Esophagus squamous epithelium (tissue), 5 donors: ENCODE measurements around the gene XIRP2. TPM values are rescaled to one million over a fixed set of nuclear protein-coding genes. Genes with fewer than 3 reads are reported as not detected.

Experiments used
- DNase-seq: peaks from one replicate; lab custom pipeline; 2025; lab: John Stamatoyannopoulos, UW
- H3K27ac ChIP-seq, 4 donors: fragments of 200-600 bp; sonication (generic); one replicate each; pipeline ENCODE4 v1.5.1; 2016 to 2019; ENCODE audit warnings: mild to moderate bottlenecking in 1 of 4
- H3K27me3 ChIP-seq, 4 donors: fragments of 200-600 bp; sonication (generic); 1 replicate in 3 of 4; 2 replicates in 1 of 4; pipeline versions ENCODE4 v1.5.1 to v1.6.0; 2017 to 2021; ENCODE audit warnings: antibody characterized with exemption in 1 of 4
- H3K36me3 ChIP-seq, 3 donors: fragments of 200-600 bp; sonication (generic); one replicate each; pipeline ENCODE4 v1.5.1; 2016 to 2019
- H3K4me1 ChIP-seq, 3 donors: fragments of 200-600 bp; sonication (generic); one replicate each; pipeline ENCODE4 v1.5.1; 2017 to 2019
- H3K4me3 ChIP-seq, 4 donors: fragments of 200-600 bp; sonication (generic); 1 replicate in 3 of 4; 2 replicates in 1 of 4; pipeline ENCODE4 v1.5.1; 2016 to 2019; ENCODE audit warnings: mild to moderate bottlenecking in 2 of 4, moderate library complexity in 1 of 4
- H3K9me3 ChIP-seq, 3 donors: fragments of 200-600 bp; sonication (generic); one replicate each; pipeline ENCODE4 v1.5.1; 2016 to 2019
- POLR2A ChIP-seq, 4 donors: fragments of 450-650 bp; IDR thresholded peaks; one replicate each; pipeline ENCODE4 v1.6.1; 2017; ENCODE audit warnings: antibody characterized with exemption in 4 of 4, mild to moderate bottlenecking in 4 of 4, moderate library complexity in 3 of 4
- WGBS, 2 donors: methylation state at CpG; one replicate each; pipeline ENCODE4 v1.1.5; 2018; 5-methylcytosine and 5-hydroxymethylcytosine counted together
- intact Hi-C: fragments of 100-400 bp; cut with DNase I; formaldehyde crosslinking; loops from one replicate; pipeline ENCODE4 v1.15.0; 2022
- total RNA-seq, 4 donors: library from RNA; depleted of rRNA; stranded (reverse); fragments of >200 nt; gene quantifications; one replicate each; pipeline ENCODE4 v1.1.0, GENCODE V29; 2016
- TF ChIP-seq, protein P1 (sequence below), 6 experiments: fragments of 450-650 bp in 4 of 6; fragments of 200-600 bp in 2 of 6; sonication (generic) in 2 of 6; IDR thresholded peaks; one replicate each; pipeline ENCODE4 v1.5.1; 2016 to 2019; ENCODE audit warnings: antibody characterized with exemption in 6 of 6, mild to moderate bottlenecking in 4 of 6, moderate library complexity in 4 of 6
- donor health status: DM: yes; HTN: yes; CAD: no.

XIRP2 gene
- total RNA-seq, 4 donors from 2014 or later = 0.03 TPM; not detected in 3

DNA sequence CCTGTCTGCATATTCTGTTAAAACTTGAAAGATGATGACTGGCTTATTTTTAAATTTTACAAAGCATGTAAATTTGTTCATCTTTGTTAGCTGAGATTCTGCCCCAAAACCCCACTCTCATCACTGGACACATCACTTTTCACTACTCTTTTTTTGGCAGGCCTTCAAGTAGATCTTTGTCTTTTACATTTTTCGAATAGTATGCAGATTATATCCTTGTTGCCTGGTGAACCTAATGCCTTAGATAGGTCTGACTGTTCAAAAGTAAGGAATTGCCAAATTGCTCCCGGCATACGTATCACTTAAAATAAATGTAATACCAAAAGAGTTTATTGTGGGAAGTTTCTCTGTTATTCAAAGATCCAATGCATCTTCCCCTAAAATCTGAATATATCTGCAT is 303.3 kb downstream of the XIRP2 start:
- H3K4me3 ChIP-seq = no peak overlapping the region
- TF ChIP-seq, protein P1, sequence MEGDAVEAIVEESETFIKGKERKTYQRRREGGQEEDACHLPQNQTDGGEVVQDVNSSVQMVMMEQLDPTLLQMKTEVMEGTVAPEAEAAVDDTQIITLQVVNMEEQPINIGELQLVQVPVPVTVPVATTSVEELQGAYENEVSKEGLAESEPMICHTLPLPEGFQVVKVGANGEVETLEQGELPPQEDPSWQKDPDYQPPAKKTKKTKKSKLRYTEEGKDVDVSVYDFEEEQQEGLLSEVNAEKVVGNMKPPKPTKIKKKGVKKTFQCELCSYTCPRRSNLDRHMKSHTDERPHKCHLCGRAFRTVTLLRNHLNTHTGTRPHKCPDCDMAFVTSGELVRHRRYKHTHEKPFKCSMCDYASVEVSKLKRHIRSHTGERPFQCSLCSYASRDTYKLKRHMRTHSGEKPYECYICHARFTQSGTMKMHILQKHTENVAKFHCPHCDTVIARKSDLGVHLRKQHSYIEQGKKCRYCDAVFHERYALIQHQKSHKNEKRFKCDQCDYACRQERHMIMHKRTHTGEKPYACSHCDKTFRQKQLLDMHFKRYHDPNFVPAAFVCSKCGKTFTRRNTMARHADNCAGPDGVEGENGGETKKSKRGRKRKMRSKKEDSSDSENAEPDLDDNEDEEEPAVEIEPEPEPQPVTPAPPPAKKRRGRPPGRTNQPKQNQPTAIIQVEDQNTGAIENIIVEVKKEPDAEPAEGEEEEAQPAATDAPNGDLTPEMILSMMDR (IDR thresholded peaks at IDR 0.05) = no peak
- no peak for TF ChIP-seq POLR2A (IDR thresholded peaks at IDR 0.05)
- no peaks in the 10 kb centered on the region for H3K9me3 ChIP-seq
- H3K27ac ChIP-seq = no peak overlapping the region
- 84 to 85% methylated on average over 3 of the region's 3 CpGs for WGBS, 2 donors
- H3K36me3 ChIP-seq = no peaks in the 10 kb centered on the region
- intact Hi-C loops = no loop called here
- no peak for DNase-seq
- peaks cover 0 to 15% (median 0%) of the 10 kb centered on the region in 3 donors for H3K4me1 ChIP-seq
- H3K27me3 ChIP-seq = no peaks in the 10 kb centered on the region

DNA sequence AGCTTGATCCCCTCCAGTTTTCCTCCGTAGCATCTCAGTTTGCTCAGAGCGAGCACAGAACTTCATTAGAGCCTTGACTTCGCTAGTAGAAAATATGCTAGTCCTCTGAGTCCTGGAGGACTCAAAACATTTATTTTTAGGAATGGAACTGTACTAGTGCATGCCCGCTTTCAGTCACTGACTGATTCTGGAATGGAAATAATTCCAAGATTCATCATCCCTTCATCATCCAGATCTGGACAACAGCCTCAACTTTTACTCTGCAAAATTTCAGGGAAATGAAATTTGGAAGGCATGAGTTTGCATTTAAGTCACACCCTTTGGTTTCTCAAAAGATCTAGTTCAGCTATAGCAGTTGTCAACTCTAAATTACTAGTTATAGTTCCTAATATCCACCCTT is 304.6 kb downstream of the XIRP2 start:
- Histone ChIP-seq H3K9me3 (no peaks in the 10 kb centered on the region), H3K4me3 (no peak overlapping the region), H3K27me3 (no peaks in the 10 kb centered on the region), H3K36me3 (no peaks in the 10 kb centered on the region), H3K27ac (no peak overlapping the region), H3K4me1 (peaks cover 0 to 17% (median 0%) of the 10 kb centered on the region in 3 donors)
- no peak for TF ChIP-seq POLR2A (IDR thresholded peaks at IDR 0.05)
- TF ChIP-seq, protein P1 (IDR thresholded peaks at IDR 0.05) = no peak
- DNase-seq = no peak
- intact Hi-C loops = no loop called here
- 40 to 69% methylated on average over 4 of the region's 4 CpGs for WGBS, 2 donors

DNA sequence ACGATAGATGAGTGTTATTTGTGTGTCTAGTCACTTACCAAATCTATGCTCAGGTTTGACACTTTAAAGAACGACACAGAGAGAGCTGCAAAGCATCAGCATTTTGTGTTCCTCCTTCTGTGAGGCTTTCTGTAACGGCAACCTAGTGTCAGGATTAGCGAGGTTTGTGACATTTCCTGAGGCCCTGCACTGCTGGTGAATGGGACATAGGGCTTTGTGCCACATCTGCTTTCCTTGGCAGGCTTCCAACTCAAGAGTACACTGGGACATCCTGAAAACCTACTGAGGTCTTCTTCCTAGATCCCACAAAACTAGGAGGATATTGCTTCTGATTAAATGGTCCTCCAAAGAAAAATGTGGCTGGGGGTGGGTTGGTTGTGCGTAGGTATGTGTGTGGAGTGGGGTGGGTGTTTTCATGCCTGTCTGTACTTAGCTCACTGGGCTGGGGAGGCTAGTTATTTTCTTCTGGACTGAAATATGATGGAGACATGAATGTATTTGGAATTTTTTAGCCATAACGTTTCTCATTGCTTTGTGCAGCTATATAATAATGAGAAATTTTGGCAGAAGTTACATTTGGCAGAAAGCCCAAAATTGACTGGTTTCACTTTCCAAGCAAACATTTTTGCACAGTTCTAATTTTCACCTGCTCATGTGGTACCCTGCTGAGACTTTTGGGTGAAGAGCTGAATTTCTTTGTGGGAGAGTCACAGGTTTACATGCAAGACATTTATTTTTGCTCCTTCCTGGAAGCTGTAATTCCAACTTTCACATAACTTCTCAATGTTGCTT is 308.4 kb downstream of the XIRP2 start:
- Histone ChIP-seq H3K9me3 (no peaks in the 10 kb centered on the region), H3K27ac (no peak overlapping the region), H3K4me1 (peaks cover 0 to 8% (median 0%) of the 10 kb centered on the region in 3 donors), H3K36me3 (no peaks in the 10 kb centered on the region), H3K4me3 (no peak overlapping the region), H3K27me3 (no peaks in the 10 kb centered on the region)
- 18 to 20% methylated on average over 5 to 6 of the region's 6 CpGs for WGBS, 2 donors
- TF ChIP-seq POLR2A (IDR thresholded peaks at IDR 0.05) = no peak
- TF ChIP-seq, protein P1 (IDR thresholded peaks at IDR 0.05) = no peak
- DNase-seq = no peak
- intact Hi-C loops = no loop called here

- intact Hi-C loops = no loop called here
- H3K9me3 ChIP-seq = no peaks in the 10 kb centered on the region
- H3K36me3 ChIP-seq = no peaks in the 10 kb centered on the region
- 52 to 62% methylated on average over 2 of the region's 2 CpGs for WGBS, 2 donors
- no peak for DNase-seq
- H3K27me3 ChIP-seq = no peaks in the 10 kb centered on the region
- TF ChIP-seq POLR2A (IDR thresholded peaks at IDR 0.05) = no peak
- TF ChIP-seq, protein P1 (IDR thresholded peaks at IDR 0.05) = no peak
- H3K4me3 ChIP-seq = no peak overlapping the region
- H3K27ac ChIP-seq = no peak overlapping the region
- H3K4me1 ChIP-seq = peaks cover 0 to 8% (median 0%) of the 10 kb centered on the region in 3 donors
Observed at GRCh38 chr2:167198009-167198408, 309.7 kb downstream of the XIRP2 start.

GRCh38 chr2:167198576-167198975 is 310.3 kb downstream of the XIRP2 start:
- H3K4me1 ChIP-seq = peaks cover 0 to 8% (median 0%) of the 10 kb centered on the region in 3 donors
- H3K27me3 ChIP-seq = no peaks in the 10 kb centered on the region
- H3K27ac ChIP-seq = no peak overlapping the region
- DNase-seq = no peak
- TF ChIP-seq POLR2A (IDR thresholded peaks at IDR 0.05) = no peak
- TF ChIP-seq, protein P1 (IDR thresholded peaks at IDR 0.05) = no peak
- intact Hi-C loops = no loop called here
- WGBS, 2 donors = 22 to 36% methylated on average over 2 of the region's 2 CpGs
- no peak overlapping the region for H3K4me3 ChIP-seq
- H3K9me3 ChIP-seq = no peaks in the 10 kb centered on the region
- H3K36me3 ChIP-seq = no peaks in the 10 kb centered on the region
